Retinal pigment epithelial cell (primary cell): ENCODE measurements around the gene SERP2.

Experiments
- DNase-seq: peaks from one replicate; pipeline ENCODE4 v3.0.0-alpha.2; 2010; ENCODE audit warnings: low read depth
- H3K4me3 ChIP-seq: 2 replicates; pipeline ENCODE4 v1.5.1; 2011; ENCODE audit warnings: mild to moderate bottlenecking, low read length, control low read depth, moderate library complexity
- CTCF ChIP-seq: conservative IDR thresholded peaks from 2 replicates; pipeline ENCODE4 v1.5.1; 2011; ENCODE audit warnings: low read depth, low read length, control low read depth, inconsistent platforms

SERP2 gene

GRCh38 chr13:44347301-44347700, 26.3 kb upstream of the SERP2 start:
- DNase-seq, result no peak
- TF ChIP-seq CTCF, result no peak
- no peak overlapping the region for H3K4me3 ChIP-seq

- no peak for DNase-seq
- H3K4me3 ChIP-seq, result no peak overlapping the region
- no peak for TF ChIP-seq CTCF
These were observed 25.7 kb upstream of the SERP2 start for GRCh38 chr13:44347949-44348348.

GRCh38 chr13:44350775-44351504, 22.7 kb upstream of the SERP2 start:
- DNase-seq, result no peak
- H3K4me3 ChIP-seq, result no peak overlapping the region
- no peak for TF ChIP-seq CTCF

- DNase-seq, result no peak
- no peak overlapping the region for H3K4me3 ChIP-seq
- TF ChIP-seq CTCF, result no peak
These were observed 22.1 kb upstream of the SERP2 start for GRCh38 chr13:44351505-44351854.

GRCh38 chr13:44352202-44352601, 21.4 kb upstream of the SERP2 start:
- no peak for DNase-seq
- TF ChIP-seq CTCF, result no peak
- no peak overlapping the region for H3K4me3 ChIP-seq

GRCh38 chr13:44352671-44353070, 21.0 kb upstream of the SERP2 start:
- no peak for DNase-seq
- no peak overlapping the region for H3K4me3 ChIP-seq
- TF ChIP-seq CTCF, result no peak

- no peak for DNase-seq
- H3K4me3 ChIP-seq, result no peak overlapping the region
- TF ChIP-seq CTCF, result no peak
These were observed 19.3 kb upstream of the SERP2 start for GRCh38 chr13:44354331-44354730.
